Neural progenitor cell (in vitro differentiated cells): ENCODE data around the gene CYB561.

Source experiments
- CTCF ChIP-seq: fragments of 200-600 bp; sonication (generic); IDR thresholded peaks from 2 replicates; pipeline ENCODE4 v1.5.1; 2017; ENCODE audit warnings: antibody characterized with exemption, mild to moderate bottlenecking
- EZH2 ChIP-seq: fragments of 200-600 bp; sonication (generic); IDR thresholded peaks from 2 replicates; pipeline ENCODE4 v1.6.1; 2017; ENCODE audit warnings: antibody characterized with exemption, mild to moderate bottlenecking, moderate library complexity
- EZH2phosphoT487 ChIP-seq: fragments of 200-600 bp; sonication (generic); IDR thresholded peaks from 2 replicates; pipeline ENCODE4 v1.6.1; 2017; ENCODE audit warnings: antibody characterized with exemption

- no peak for TF ChIP-seq CTCF
- TF ChIP-seq EZH2, result no peak
- TF ChIP-seq EZH2phosphoT487, result no peak
These were observed 36.4 kb upstream of the CYB561 start for GRCh38 chr17:63482509-63482908.
